OCI-LY7 (cell line): Measurements from ENCODE around the gene MGAT1.

Experiments used
- CTCF ChIP-seq: fragments of 200-600 bp; sonication (generic); conservative IDR thresholded peaks from 2 replicates; pipeline ENCODE4 v1.5.1; 2014; ENCODE audit warnings: mild to moderate bottlenecking, antibody characterized with exemption, low read length, moderate library complexity, mixed read lengths
- EZH2phosphoT487 ChIP-seq: fragments of 200-600 bp; sonication (generic); IDR thresholded peaks from 2 replicates; pipeline ENCODE4 v1.6.1; 2018; ENCODE audit warnings: low read depth, borderline replicate concordance, mild to moderate bottlenecking, mixed run types, antibody characterized with exemption, low read length, moderate library complexity, mixed read lengths

- TF ChIP-seq CTCF (no peak), EZH2phosphoT487 (no peak)
Measured at GRCh38 chr5:180755601-180756000, 47.0 kb downstream of the MGAT1 start.
